Testis (tissue), 2 donors: ENCODE measurements around the gene GRID1.

ENCODE experiments used
- POLR2A ChIP-seq: fragments of 450-650 bp; IDR thresholded peaks from one replicate; pipeline ENCODE4 v1.6.1; 2017; ENCODE audit warnings: antibody characterized with exemption, mild to moderate bottlenecking, moderate library complexity
- TF ChIP-seq, protein P1 (sequence below), 3 experiments: fragments of 450-650 bp in 2 of 3; fragments of 200-600 bp in 1 of 3; sonication (generic) in 1 of 3; IDR thresholded peaks; one replicate each; pipeline ENCODE4 v1.5.1; 2016 to 2019; ENCODE audit warnings: antibody characterized with exemption in 3 of 3, mild to moderate bottlenecking in 2 of 3, moderate library complexity in 1 of 3

- TF ChIP-seq, protein P1, sequence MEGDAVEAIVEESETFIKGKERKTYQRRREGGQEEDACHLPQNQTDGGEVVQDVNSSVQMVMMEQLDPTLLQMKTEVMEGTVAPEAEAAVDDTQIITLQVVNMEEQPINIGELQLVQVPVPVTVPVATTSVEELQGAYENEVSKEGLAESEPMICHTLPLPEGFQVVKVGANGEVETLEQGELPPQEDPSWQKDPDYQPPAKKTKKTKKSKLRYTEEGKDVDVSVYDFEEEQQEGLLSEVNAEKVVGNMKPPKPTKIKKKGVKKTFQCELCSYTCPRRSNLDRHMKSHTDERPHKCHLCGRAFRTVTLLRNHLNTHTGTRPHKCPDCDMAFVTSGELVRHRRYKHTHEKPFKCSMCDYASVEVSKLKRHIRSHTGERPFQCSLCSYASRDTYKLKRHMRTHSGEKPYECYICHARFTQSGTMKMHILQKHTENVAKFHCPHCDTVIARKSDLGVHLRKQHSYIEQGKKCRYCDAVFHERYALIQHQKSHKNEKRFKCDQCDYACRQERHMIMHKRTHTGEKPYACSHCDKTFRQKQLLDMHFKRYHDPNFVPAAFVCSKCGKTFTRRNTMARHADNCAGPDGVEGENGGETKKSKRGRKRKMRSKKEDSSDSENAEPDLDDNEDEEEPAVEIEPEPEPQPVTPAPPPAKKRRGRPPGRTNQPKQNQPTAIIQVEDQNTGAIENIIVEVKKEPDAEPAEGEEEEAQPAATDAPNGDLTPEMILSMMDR (IDR thresholded peaks at IDR 0.05), result no peak
- no peak for TF ChIP-seq POLR2A
Observed at GRCh38 chr10:86330778-86331763, 35.5 kb downstream of the GRID1 start.
